ENCODE measurements around the gene TNS3. TPM values are rescaled to one million over a fixed set of nuclear protein-coding genes. Genes with fewer than 3 reads are reported as not detected.
A peak's percentile ranks its signal among the peaks of the same experiment; 100 is the strongest.

TNS3 gene
- total and polyA plus RNA-seq, 2 of the 13 experiments (the other 11 are each of a cell fraction or from before 2014, with no cell fraction given) = 52.9 to 55.7 TPM

GRCh38 chr7:47405921-47406800 is 175.8 kb downstream of the TNS3 start (continued):
- TF ChIP-seq ZNF75D (CRISPR knock-in tag; IDR thresholded peaks at IDR 0.05; ENCODE audit: borderline replicate concordance) (no peak), MED13 (CRISPR knock-in tag; IDR thresholded peaks at IDR 0.05) (no peak), DBP (CRISPR knock-in tag; IDR thresholded peaks at IDR 0.05; ENCODE audit: not compliant biosample characterization) (no peak), ARNT2 (CRISPR knock-in tag; IDR thresholded peaks at IDR 0.05; ENCODE audit: low read depth) (no peak), EZH2 (conservative IDR thresholded peaks at IDR 0.05; ENCODE audit: low read depth, low read length) (no peak), BRD4 (CRISPR knock-in tag; IDR thresholded peaks at IDR 0.05) (no peak), ZBTB8A (CRISPR knock-in tag; IDR thresholded peaks at IDR 0.05; ENCODE audit: borderline replicate concordance, low read depth) (no peak), E2F5 (CRISPR knock-in tag; conservative IDR thresholded peaks at IDR 0.05) (no peak), ZNF230 (CRISPR knock-in tag; IDR thresholded peaks at IDR 0.05) (no peak), BCL6 (CRISPR knock-in tag; IDR thresholded peaks at IDR 0.05) (peak; percentile 72), KDM5A (IDR thresholded peaks at IDR 0.05; ENCODE audit: borderline replicate concordance, low read length) (no peak), ZNF562 (CRISPR knock-in tag; IDR thresholded peaks at IDR 0.05; ENCODE audit: borderline replicate concordance) (no peak), ZC3H4 (CRISPR knock-in tag; IDR thresholded peaks at IDR 0.05; ENCODE audit: borderline replicate concordance) (no peak), ZSCAN25 (CRISPR knock-in tag; IDR thresholded peaks at IDR 0.05) (no peak), ZBTB49 (CRISPR knock-in tag; IDR thresholded peaks at IDR 0.05; ENCODE audit: borderline replicate concordance) (no peak), TCF12 (IDR thresholded peaks at IDR 0.05) (no peak), TCF12 (CRISPR knock-in tag; IDR thresholded peaks at IDR 0.05) (no peak), PLRG1 (conservative IDR thresholded peaks at IDR 0.05) (no peak), FOXA3 (CRISPR knock-in tag; IDR thresholded peaks at IDR 0.05) (peak; percentile 35; the same call in 1 of the 2 replicates), IRX3 (CRISPR knock-in tag; IDR thresholded peaks at IDR 0.05; ENCODE audit: borderline replicate concordance, low read depth) (no peak), RAD51 (IDR thresholded peaks at IDR 0.05; ENCODE audit: borderline replicate concordance) (no peak)
- TF ChIP-seq, protein P1, sequence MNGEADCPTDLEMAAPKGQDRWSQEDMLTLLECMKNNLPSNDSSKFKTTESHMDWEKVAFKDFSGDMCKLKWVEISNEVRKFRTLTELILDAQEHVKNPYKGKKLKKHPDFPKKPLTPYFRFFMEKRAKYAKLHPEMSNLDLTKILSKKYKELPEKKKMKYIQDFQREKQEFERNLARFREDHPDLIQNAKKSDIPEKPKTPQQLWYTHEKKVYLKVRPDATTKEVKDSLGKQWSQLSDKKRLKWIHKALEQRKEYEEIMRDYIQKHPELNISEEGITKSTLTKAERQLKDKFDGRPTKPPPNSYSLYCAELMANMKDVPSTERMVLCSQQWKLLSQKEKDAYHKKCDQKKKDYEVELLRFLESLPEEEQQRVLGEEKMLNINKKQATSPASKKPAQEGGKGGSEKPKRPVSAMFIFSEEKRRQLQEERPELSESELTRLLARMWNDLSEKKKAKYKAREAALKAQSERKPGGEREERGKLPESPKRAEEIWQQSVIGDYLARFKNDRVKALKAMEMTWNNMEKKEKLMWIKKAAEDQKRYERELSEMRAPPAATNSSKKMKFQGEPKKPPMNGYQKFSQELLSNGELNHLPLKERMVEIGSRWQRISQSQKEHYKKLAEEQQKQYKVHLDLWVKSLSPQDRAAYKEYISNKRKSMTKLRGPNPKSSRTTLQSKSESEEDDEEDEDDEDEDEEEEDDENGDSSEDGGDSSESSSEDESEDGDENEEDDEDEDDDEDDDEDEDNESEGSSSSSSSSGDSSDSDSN (CRISPR knock-in tag; IDR thresholded peaks at IDR 0.05) = no peak
- TF ChIP-seq, protein P2, sequence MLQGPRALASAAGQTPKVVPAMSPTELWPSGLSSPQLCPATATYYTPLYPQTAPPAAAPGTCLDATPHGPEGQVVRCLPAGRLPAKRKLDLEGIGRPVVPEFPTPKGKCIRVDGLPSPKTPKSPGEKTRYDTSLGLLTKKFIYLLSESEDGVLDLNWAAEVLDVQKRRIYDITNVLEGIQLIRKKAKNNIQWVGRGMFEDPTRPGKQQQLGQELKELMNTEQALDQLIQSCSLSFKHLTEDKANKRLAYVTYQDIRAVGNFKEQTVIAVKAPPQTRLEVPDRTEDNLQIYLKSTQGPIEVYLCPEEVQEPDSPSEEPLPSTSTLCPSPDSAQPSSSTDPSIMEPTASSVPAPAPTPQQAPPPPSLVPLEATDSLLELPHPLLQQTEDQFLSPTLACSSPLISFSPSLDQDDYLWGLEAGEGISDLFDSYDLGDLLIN (CRISPR knock-in tag; IDR thresholded peaks at IDR 0.05; ENCODE audit: borderline replicate concordance) = no peak

Measured in HepG2 (cell line).